Right lobe of liver (tissue), 4 donors: ENCODE data around the gene RPS6KL1.

ENCODE experiments used
- CTCF ChIP-seq, 4 donors: fragments of 200-600 bp in 3 of 4; fragments of 450-650 bp in 1 of 4; IDR thresholded peaks; one replicate each; pipeline versions ENCODE4 v1.5.1 to v1.8.0; 2016 to 2022; ENCODE audit warnings: antibody characterized with exemption in 4 of 4, mild to moderate bottlenecking in 2 of 4
- POLR2A ChIP-seq: fragments of 450-650 bp; IDR thresholded peaks from one replicate; pipeline ENCODE4 v1.6.1; 2017; ENCODE audit warnings: antibody characterized with exemption, mild to moderate bottlenecking
- donor health status: DM: no; HTN: no; CAD: no.
- donor health status: DM: no; HTN: no; CAD: no.
- donor health status: DM: no; HTN: yes; CAD: no.

GRCh38 chr14:74960736-74961135 lies 37.7 kb upstream of the RPS6KL1 start:
- no peak for TF ChIP-seq POLR2A
- TF ChIP-seq CTCF (IDR thresholded peaks at IDR 0.05) = no peak
